GM12878 (cell line): ENCODE data around the gene ABCA2. TPM values are rescaled to one million over a fixed set of nuclear protein-coding genes. Genes with fewer than 3 reads are reported as not detected.

Experiments
- BCL3 ChIP-seq: IDR thresholded peaks from 2 replicates; pipeline ENCODE4 v1.6.1; 2011; ENCODE audit warnings: borderline replicate concordance, low read depth, mild to moderate bottlenecking, moderate library complexity, low read length; ENCODE audit not compliant: insufficient read depth, poor library complexity, severe bottlenecking
- CEBPZ ChIP-seq: fragments of 150-350 bp; IDR thresholded peaks from 2 replicates; pipeline ENCODE4 v1.6.1; 2016; ENCODE audit warnings: low read depth, low read length
- FOXK2 ChIP-seq: fragments of 450-650 bp; IDR thresholded peaks from 2 replicates; pipeline ENCODE4 v1.6.1; 2017; ENCODE audit warnings: mild to moderate bottlenecking, moderate library complexity
- HCFC1 ChIP-seq: fragments of 150-350 bp; IDR thresholded peaks from 2 replicates; pipeline ENCODE4 v1.6.1; 2014; ENCODE audit warnings: low read length
- IRF4 ChIP-seq: IDR thresholded peaks from 2 replicates; pipeline ENCODE4 v1.6.1; 2011; ENCODE audit warnings: low read depth, low read length
- MYC ChIP-seq: IDR thresholded peaks from 2 replicates; pipeline ENCODE4 v1.6.1; 2011; ENCODE audit warnings: mild to moderate bottlenecking, low read length, moderate library complexity, inconsistent platforms; ENCODE audit not compliant: insufficient read depth, insufficient replicate concordance, insufficient read length, severe bottlenecking
- NFIC ChIP-seq: IDR thresholded peaks from 2 replicates; pipeline ENCODE4 v1.6.1; 2012; ENCODE audit warnings: low read depth, mild to moderate bottlenecking, inconsistent platforms, low read length, moderate library complexity
- NFYA ChIP-seq: IDR thresholded peaks from 2 replicates; pipeline ENCODE4 v1.6.1; 2011; ENCODE audit warnings: low read depth, mild to moderate bottlenecking, low read length, improper control_type of control experiment, borderline replicate concordance
- NRF1 ChIP-seq: conservative IDR thresholded peaks from 2 replicates; pipeline ENCODE4 v1.6.1; 2011; ENCODE audit warnings: mild to moderate bottlenecking, low read depth, low read length, improper control_type of control experiment
- PAX8 ChIP-seq: fragments of 450-650 bp; IDR thresholded peaks from 2 replicates; pipeline ENCODE4 v1.6.1; 2017; ENCODE audit warnings: mild to moderate bottlenecking, moderate library complexity
- POU2F2 ChIP-seq: IDR thresholded peaks from 3 replicates; pipeline ENCODE4 v1.6.1; 2011; ENCODE audit warnings: low read depth, mild to moderate bottlenecking, low read length, borderline replicate concordance
- SPI1 ChIP-seq: IDR thresholded peaks from 2 replicates; pipeline ENCODE4 v1.6.1; 2011; ENCODE audit warnings: low read depth, mild to moderate bottlenecking, low read length, moderate library complexity, borderline replicate concordance; ENCODE audit not compliant: insufficient read depth
- SREBF2 ChIP-seq: IDR thresholded peaks from 2 replicates; pipeline ENCODE4 v1.6.1; 2012; ENCODE audit warnings: mild to moderate bottlenecking, low read length
- ZBED1 ChIP-seq: IDR thresholded peaks from 2 replicates; pipeline ENCODE4 v1.6.1; 2016; ENCODE audit warnings: borderline replicate concordance
- ZBTB40 ChIP-seq: fragments of 450-650 bp; IDR thresholded peaks from 2 replicates; pipeline ENCODE4 v1.6.1; 2016; ENCODE audit warnings: mild to moderate bottlenecking, moderate library complexity, borderline replicate concordance
- ZNF274 ChIP-seq: IDR thresholded peaks from one replicate; pipeline ENCODE4 v1.8.0; 2011; ENCODE audit not compliant: insufficient read length, insufficient read depth
- polyA plus RNA-seq, 11 experiments: library from polyadenylated mRNA; depleted of rRNA in 4 of 11; unstranded in 6 of 11; stranded (reverse) in 5 of 11; fragments of >200 nt; fragmentation: Nextera tagmentation in 4 of 11; fragmentation: Illumina TruSeq in 1 of 11; extraction: Ambion mirVana in 4 of 11; extraction: Trizol in 1 of 11; gene quantifications; 1 replicate in 1 of 11; 2 replicates in 10 of 11; pipeline versions ENCODE4 v1.2.1 to v1.2.3, GENCODE V29; 2011 to 2016; ENCODE audit warnings: inconsistent platforms in 2 of 11, missing spikeins in 2 of 11, low read depth in 1 of 11
- total RNA-seq, 4 experiments: library from RNA; depleted of rRNA in 3 of 4; stranded (reverse); fragments of >200 nt in 3 of 4; fragmentation: Illumina TruSeq in 1 of 4; extraction: Trizol in 1 of 4; gene quantifications; 2 replicates each; pipeline versions ENCODE4 v1.2.1 to v1.2.3, GENCODE V29; 2013 to 2021
- TF ChIP-seq, protein P1 (sequence below): fragments of 450-650 bp; IDR thresholded peaks from 2 replicates; pipeline ENCODE4 v1.6.1; 2016; ENCODE audit warnings: mild to moderate bottlenecking
- TF ChIP-seq, protein P2 (sequence below): fragments of 450-650 bp; IDR thresholded peaks from 2 replicates; pipeline ENCODE4 v1.6.1; 2017; ENCODE audit warnings: mild to moderate bottlenecking

Gene ABCA2
- total and polyA plus RNA-seq, 10 of the 15 experiments (the other 5 are each of a cell fraction or from before 2014, with no cell fraction given) = 0.13 to 2.6 (median 0.71) TPM; not detected in 2

DNA sequence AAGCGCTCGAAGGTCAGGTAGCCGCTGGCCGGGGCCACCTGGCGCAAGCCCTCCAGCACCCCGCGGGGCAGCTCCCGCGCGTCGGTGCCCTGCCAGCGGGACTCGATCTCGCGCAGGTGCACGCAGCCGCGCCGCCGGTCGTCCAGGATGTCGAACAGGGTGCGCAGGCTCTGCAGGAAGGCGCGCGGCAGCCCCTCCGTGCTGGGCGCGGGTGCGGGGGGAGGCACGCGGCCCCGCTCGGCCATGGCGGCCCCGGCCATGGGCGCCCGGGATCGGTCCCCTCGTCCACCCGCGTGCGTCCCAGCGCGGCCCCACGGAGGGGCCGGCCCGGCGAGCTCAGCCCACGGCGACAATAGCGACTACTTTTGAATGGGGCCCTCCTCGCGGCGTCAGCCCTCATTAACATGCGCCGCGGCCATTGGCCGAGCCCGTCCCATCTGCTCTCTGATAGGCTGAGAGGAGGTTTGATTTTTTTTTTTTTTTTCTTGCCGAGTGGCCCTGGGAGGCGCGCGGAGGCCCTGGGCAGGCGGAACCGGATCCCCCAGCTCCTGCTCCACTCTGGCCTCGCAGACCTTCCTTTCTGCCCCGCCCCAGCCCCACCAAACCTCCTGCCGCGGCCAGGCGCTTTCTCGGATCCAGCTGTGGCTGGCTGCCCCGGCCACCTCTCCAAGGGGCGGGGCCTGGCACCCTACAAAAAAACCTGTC is 42.3 kb upstream of the ABCA2 start, which contains the start of gene SAPCD2 (continued):
- TF ChIP-seq, protein P1, sequence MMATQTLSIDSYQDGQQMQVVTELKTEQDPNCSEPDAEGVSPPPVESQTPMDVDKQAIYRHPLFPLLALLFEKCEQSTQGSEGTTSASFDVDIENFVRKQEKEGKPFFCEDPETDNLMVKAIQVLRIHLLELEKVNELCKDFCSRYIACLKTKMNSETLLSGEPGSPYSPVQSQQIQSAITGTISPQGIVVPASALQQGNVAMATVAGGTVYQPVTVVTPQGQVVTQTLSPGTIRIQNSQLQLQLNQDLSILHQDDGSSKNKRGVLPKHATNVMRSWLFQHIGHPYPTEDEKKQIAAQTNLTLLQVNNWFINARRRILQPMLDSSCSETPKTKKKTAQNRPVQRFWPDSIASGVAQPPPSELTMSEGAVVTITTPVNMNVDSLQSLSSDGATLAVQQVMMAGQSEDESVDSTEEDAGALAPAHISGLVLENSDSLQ = no peak
- TF ChIP-seq NFIC (no peak), FOXK2 (no peak), HCFC1 (no peak), BCL3 (no peak), ZBED1 (no peak), ZNF274 (no peak), POU2F2 (peak; percentile 79; the same call in 2 of the 3 replicates), CEBPZ (no peak), NRF1 (0 out of 2 replicates have a peak, but pooled peaks have one; percentile 31), SPI1 (no peak), MYC (no peak), NFYA (no peak), PAX8 (no peak), ZBTB40 (peak; percentile 34; the same call in 1 of the 2 replicates), IRF4 (no peak), SREBF2 (no peak)
- TF ChIP-seq, protein P2, sequence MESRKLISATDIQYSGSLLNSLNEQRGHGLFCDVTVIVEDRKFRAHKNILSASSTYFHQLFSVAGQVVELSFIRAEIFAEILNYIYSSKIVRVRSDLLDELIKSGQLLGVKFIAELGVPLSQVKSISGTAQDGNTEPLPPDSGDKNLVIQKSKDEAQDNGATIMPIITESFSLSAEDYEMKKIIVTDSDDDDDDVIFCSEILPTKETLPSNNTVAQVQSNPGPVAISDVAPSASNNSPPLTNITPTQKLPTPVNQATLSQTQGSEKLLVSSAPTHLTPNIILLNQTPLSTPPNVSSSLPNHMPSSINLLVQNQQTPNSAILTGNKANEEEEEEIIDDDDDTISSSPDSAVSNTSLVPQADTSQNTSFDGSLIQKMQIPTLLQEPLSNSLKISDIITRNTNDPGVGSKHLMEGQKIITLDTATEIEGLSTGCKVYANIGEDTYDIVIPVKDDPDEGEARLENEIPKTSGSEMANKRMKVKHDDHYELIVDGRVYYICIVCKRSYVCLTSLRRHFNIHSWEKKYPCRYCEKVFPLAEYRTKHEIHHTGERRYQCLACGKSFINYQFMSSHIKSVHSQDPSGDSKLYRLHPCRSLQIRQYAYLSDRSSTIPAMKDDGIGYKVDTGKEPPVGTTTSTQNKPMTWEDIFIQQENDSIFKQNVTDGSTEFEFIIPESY = no peak
